Ovary (tissue), 9 donors: ENCODE results near the gene NUP188. TPM values are rescaled to one million over a fixed set of nuclear protein-coding genes. Genes with fewer than 3 reads are reported as not detected.
"Not testable (repeated sequence)": the region's sequence is repeated elsewhere in the genome, so short reads cannot be mapped to it uniquely, and the experiment has no call there.

ENCODE experiments used
- DNase-seq, 5 donors: peaks; one replicate each; pipeline ENCODE4 v3.0.0-alpha.2; 2019 to 2020
- H3K27ac ChIP-seq, 2 donors: fragments of 200-600 bp; one replicate each; pipeline versions ENCODE4 v1.5.1 to v1.8.0; 2019 to 2022
- H3K27me3 ChIP-seq: fragments of 200-600 bp; one replicate; pipeline ENCODE4 v1.8.0; 2022
- H3K36me3 ChIP-seq: fragments of 200-600 bp; sonication (generic); one replicate; pipeline ENCODE4 v1.5.1; 2019
- H3K4me1 ChIP-seq: one replicate; pipeline ENCODE4 v1.8.1; 2013; ENCODE audit warnings: mild to moderate bottlenecking, moderate library complexity; ENCODE audit not compliant: insufficient read depth
- H3K4me3 ChIP-seq: fragments of 200-600 bp; sonication (generic); one replicate; pipeline ENCODE4 v1.5.1; 2017
- H3K9me3 ChIP-seq, 2 donors: fragments of 200-600 bp in 1 of 2; sonication (generic) in 1 of 2; one replicate each; pipeline versions ENCODE4 v1.5.1 to v1.8.1; 2013 to 2019; ENCODE audit warnings: mild to moderate bottlenecking in 1 of 2, moderate library complexity in 1 of 2
- EP300 ChIP-seq: sonication (generic); formaldehyde crosslinking; IDR thresholded peaks from one replicate; pipeline ENCODE4 v1.6.1; 2017; ENCODE audit warnings: antibody characterized with exemption
- POLR2A ChIP-seq: fragments of 450-650 bp; IDR thresholded peaks from one replicate; pipeline ENCODE4 v1.6.1; 2017; ENCODE audit warnings: antibody characterized with exemption, mild to moderate bottlenecking, moderate library complexity
- WGBS, 3 donors: extraction: QIAGEN DNeasy Blood & Tissue Kit in 1 of 3; methylation state at CpG; one replicate each; pipeline versions ENCODE4 v1.1.5 to v1.1.7; 2013 to 2017; 5-methylcytosine and 5-hydroxymethylcytosine counted together
- intact Hi-C, 4 donors: fragments of 100-400 bp; cut with DNase I; formaldehyde crosslinking; loops; one replicate each; pipeline versions ENCODE4 v1.11.0 to v1.15.1; 2022 to 2023
- polyA plus RNA-seq, 2 donors: library from polyadenylated mRNA; stranded (reverse); fragments of 200-250 nt in 1 of 2; fragments of 350-450 nt in 1 of 2; fragmentation: Illumina TruSeq in 1 of 2; extraction: RNeasy Lipid Tissue Mini Kit (QIAGEN cat#74804) in 1 of 2; gene quantifications; one replicate each; pipeline ENCODE4 v1.2.3, GENCODE V29; 2013 to 2014
- total RNA-seq, 7 donors: library from RNA; depleted of rRNA in 2 of 7; stranded (reverse); fragments of >200 nt in 2 of 7; fragmentation: NEBNext Ultra II Directional in 3 of 7; extraction: Animal tissue kit (Norgen Biotek cat#: 25700) in 3 of 7; gene quantifications; one replicate each; pipeline versions ENCODE4 v1.1.0 to v1.2.4, GENCODE V29; 2016 to 2023
- TF ChIP-seq, protein P1 (sequence below), 3 donors: fragments of 450-650 bp in 2 of 3; fragments of 200-600 bp in 1 of 3; IDR thresholded peaks; one replicate each; pipeline versions ENCODE4 v1.5.1 to v1.8.0; 2016 to 2022; ENCODE audit warnings: antibody characterized with exemption in 3 of 3, mild to moderate bottlenecking in 1 of 3
- donor health status: DM: no; HTN: no; CAD: no; lungs with moderate emphysema.
- donor health status: DM: no; HTN: no; CAD: no.
- donor health status: Bipolar disorder and iron deficiency.
- donor health status: DM: yes; HTN: yes; CAD: no.
- donor health status: DM: no; HTN: no; CAD: no.
- donor health status: DM: yes; HTN: yes; CAD: no.

NUP188 gene
- total and polyA plus RNA-seq, 9 donors: 10.6 to 43.8 (median 25.1) TPM

DNA sequence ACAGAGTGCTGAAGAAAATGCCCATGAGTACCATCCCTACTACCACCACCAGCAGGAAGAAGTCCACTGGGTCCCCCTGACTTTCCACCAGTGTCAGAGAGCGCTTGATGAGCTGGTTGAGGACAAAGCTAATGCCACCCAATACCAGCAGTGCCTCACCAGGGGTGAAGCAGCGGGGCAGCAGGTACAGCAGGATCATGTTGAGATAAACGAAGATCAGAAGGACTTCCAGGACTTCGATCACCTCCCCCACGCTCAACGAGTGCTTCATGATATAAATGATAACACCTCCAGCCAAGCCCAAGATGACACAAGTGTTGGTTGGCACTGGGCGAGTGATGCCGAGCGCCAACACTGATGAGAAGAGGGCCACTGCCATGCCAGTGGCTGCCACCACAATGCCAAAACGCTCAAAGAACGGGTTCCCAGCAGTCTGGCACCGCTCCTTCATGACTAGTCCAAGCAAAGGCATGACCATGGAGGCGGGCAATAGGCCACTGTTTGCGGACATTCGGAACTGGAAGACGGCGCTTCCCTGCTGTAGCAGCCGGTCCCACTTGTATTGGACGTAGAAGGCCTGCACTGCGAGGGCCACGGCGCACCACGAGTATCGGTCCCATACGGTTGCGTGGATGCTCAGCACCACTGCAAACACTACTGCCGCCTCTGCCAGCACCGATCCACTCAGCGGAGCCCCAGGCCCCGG is 775 bp upstream of the NUP188 start:
- Histone ChIP-seq H3K36me3 (no peaks in the 10 kb centered on the region), H3K4me3 (peak overlapping the region; percentile 98), H3K27ac (peak overlapping the region; percentile 59 to 94), H3K27me3 (no peaks in the 10 kb centered on the region), H3K9me3 (no peaks in the 10 kb centered on the region), H3K4me1 (peaks cover 9% of the 10 kb centered on the region)
- peak in 2 of 5 donors; percentile 33 to 35 for DNase-seq
- TF ChIP-seq, protein P1, sequence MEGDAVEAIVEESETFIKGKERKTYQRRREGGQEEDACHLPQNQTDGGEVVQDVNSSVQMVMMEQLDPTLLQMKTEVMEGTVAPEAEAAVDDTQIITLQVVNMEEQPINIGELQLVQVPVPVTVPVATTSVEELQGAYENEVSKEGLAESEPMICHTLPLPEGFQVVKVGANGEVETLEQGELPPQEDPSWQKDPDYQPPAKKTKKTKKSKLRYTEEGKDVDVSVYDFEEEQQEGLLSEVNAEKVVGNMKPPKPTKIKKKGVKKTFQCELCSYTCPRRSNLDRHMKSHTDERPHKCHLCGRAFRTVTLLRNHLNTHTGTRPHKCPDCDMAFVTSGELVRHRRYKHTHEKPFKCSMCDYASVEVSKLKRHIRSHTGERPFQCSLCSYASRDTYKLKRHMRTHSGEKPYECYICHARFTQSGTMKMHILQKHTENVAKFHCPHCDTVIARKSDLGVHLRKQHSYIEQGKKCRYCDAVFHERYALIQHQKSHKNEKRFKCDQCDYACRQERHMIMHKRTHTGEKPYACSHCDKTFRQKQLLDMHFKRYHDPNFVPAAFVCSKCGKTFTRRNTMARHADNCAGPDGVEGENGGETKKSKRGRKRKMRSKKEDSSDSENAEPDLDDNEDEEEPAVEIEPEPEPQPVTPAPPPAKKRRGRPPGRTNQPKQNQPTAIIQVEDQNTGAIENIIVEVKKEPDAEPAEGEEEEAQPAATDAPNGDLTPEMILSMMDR (IDR thresholded peaks at IDR 0.05): no peak
- no peak for TF ChIP-seq POLR2A
- no peak for TF ChIP-seq EP300
- intact Hi-C loops: no loop called here
- WGBS, 3 donors: 22 to 27% (median 24%) methylated on average over 30 of the region's 30 CpGs

DNA sequence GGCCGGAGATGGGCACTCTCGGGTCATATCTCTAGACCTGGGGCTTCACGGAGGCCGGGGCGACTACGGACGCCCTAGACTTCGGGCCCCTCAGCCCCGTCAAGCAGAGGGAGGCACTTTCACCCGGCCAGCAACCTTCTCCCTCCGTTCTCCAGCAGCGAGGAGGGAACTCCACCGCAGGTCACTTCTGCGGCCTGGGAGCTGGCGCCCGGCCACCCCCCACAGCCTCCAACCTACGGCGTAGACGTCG is 297 bp upstream of the NUP188 start:
- DNase-seq: no peak
- WGBS, 3 donors: 1 to 2% (median 2%) methylated on average over 9 to 20 of the region's 20 CpGs
- intact Hi-C loops: no loop called here
- Histone ChIP-seq H3K9me3 (no peaks in the 10 kb centered on the region), H3K27me3 (no peaks in the 10 kb centered on the region), H3K4me1 (peaks cover 9% of the 10 kb centered on the region), H3K4me3 (peak overlapping the region; percentile 98), H3K27ac (peak overlapping the region; percentile 59 to 94), H3K36me3 (no peaks in the 10 kb centered on the region)
- no peak for TF ChIP-seq POLR2A
- no peak for TF ChIP-seq EP300
- TF ChIP-seq, protein P1 (IDR thresholded peaks at IDR 0.05): no peak

DNA sequence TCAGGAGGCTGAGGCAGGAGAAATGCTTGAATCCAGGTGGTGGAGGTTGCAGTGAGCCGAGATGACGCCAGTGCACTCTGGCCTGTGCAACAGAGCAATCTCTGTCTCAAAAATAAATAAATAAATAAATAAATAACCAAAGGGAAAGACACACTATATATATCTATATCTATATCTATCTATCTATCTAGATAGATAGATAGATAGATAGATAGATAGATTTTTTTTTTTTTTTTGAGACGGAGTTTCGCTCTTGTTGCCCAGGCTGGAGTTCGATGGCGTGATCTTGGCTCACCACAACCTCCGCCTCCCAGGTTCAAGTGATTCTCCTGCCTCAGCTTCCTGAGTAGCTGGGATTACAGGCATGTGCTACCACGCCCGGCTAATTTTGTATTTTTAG is 13.9 kb downstream of the NUP188 start:
- H3K4me1 ChIP-seq, H3K4me3 ChIP-seq, H3K9me3 ChIP-seq, intact Hi-C loops, H3K36me3 ChIP-seq, H3K27me3 ChIP-seq, DNase-seq, H3K27ac ChIP-seq: not testable (repeated sequence)
- 94 to 97% (median 95%) methylated on average over 9 of the region's 9 CpGs for WGBS, 3 donors

DNA sequence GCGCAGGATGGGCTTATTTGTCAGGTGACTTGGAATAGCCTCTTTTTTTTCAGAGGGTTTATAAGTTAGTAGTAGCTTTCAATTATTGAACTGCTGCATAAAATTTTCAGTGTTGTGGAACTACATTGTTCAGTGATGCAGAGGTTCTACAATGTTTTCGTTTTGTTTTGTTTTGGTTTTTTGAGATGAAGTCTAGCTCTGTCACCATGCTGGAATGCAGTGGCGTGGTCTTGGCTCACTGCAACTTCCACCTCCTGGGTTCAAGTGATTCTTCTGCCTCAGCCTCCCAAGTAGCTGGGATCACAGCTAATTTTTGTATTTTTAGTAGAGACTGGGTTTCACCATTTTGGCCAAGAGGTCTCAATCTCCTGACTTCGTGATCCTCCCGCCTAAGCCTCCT is 22.0 kb downstream of the NUP188 start:
- no peaks in the 10 kb centered on the region for H3K27me3 ChIP-seq
- H3K4me1 ChIP-seq: no peaks in the 10 kb centered on the region
- intact Hi-C loops: no loop called here
- no peaks in the 10 kb centered on the region for H3K9me3 ChIP-seq
- DNase-seq: no peak
- H3K4me3 ChIP-seq: no peak overlapping the region
- H3K36me3 ChIP-seq: no peaks in the 10 kb centered on the region
- TF ChIP-seq POLR2A (no peak), EP300 (no peak)
- TF ChIP-seq, protein P1 (IDR thresholded peaks at IDR 0.05): no peak
- WGBS, 3 donors: 81 to 90% (median 83%) methylated on average over 5 of the region's 5 CpGs
- no peak overlapping the region for H3K27ac ChIP-seq

DNA sequence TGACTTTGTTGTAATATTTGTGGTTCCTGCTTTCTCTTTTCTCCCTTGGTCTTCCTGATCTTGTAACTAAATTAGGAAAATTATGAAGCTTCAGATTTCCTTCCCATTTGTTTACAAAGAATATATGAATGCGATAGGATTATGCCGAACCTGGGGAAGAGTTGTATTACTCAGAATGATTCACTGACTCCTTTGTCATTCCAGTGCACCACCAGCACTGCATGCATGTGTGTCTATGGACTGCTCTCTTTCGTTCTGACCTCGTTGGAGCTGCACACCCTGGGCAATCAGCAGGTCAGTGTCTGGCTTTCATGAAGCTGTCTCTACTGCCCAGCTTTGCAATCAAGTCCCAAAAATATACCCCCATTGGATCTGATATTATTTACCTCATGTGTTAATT is 25.5 kb downstream of the NUP188 start:
- no peak overlapping the region for H3K27ac ChIP-seq
- no peak overlapping the region for H3K4me3 ChIP-seq
- no peaks in the 10 kb centered on the region for H3K36me3 ChIP-seq
- H3K27me3 ChIP-seq: no peaks in the 10 kb centered on the region
- H3K4me1 ChIP-seq: no peaks in the 10 kb centered on the region
- TF ChIP-seq, protein P1 (IDR thresholded peaks at IDR 0.05): no peak
- TF ChIP-seq POLR2A (no peak), EP300 (no peak)
- no peak for DNase-seq
- H3K9me3 ChIP-seq: no peaks in the 10 kb centered on the region
- 38 to 71% (median 55%) methylated on average over 4 of the region's 4 CpGs for WGBS, 3 donors
- intact Hi-C loops: no loop called here
